Mesothelial cell of epicardium (in vitro differentiated cells): Measurements from ENCODE around the gene C4orf17. TPM values are rescaled to one million over a fixed set of nuclear protein-coding genes. Genes with fewer than 3 reads are reported as not detected.

Experiments used
- DNase-seq, 2 experiments: peaks; one replicate each; pipeline ENCODE4 v3.0.0; 2021; ENCODE audit warnings: low spot score in 2 of 2; ENCODE audit not compliant: unreplicated experiment in 2 of 2
- H3K27ac Mint-ChIP-seq: 2 replicates; pipeline ENCODE4 v1.8.0; 2021; ENCODE audit warnings: mixed read lengths
- H3K27me3 Mint-ChIP-seq: 2 replicates; pipeline ENCODE4 v1.8.0; 2021; ENCODE audit warnings: low read depth, mixed read lengths
- H3K36me3 Mint-ChIP-seq: 2 replicates; pipeline ENCODE4 v1.8.0; 2021; ENCODE audit warnings: mixed read lengths
- H3K4me1 Mint-ChIP-seq: 2 replicates; pipeline ENCODE4 v1.8.0; 2021; ENCODE audit warnings: mixed read lengths
- H3K4me3 Mint-ChIP-seq: 2 replicates; pipeline ENCODE4 v1.8.0; 2021; ENCODE audit warnings: mild to moderate bottlenecking, moderate library complexity, mixed read lengths
- H3K9me3 Mint-ChIP-seq: 2 replicates; pipeline ENCODE4 v1.8.0; 2021; ENCODE audit warnings: mixed read lengths
- total RNA-seq: library from RNA; stranded (reverse); gene quantifications from 3 replicates; pipeline ENCODE4 v1.2.1, GENCODE V29; 2021
- TF ChIP-seq, protein P1 (sequence below): fragments of 200-600 bp; sonication (generic); IDR thresholded peaks from one replicate; pipeline ENCODE4 v1.5.0; 2021; ENCODE audit warnings: antibody characterized with exemption; ENCODE audit not compliant: unreplicated experiment

C4orf17 gene
- total RNA-seq, 1 donor from 2014 or later, result not detected

GRCh38 chr4:99571883-99572282 lies 61.1 kb downstream of the C4orf17 start:
- TF ChIP-seq, protein P1, sequence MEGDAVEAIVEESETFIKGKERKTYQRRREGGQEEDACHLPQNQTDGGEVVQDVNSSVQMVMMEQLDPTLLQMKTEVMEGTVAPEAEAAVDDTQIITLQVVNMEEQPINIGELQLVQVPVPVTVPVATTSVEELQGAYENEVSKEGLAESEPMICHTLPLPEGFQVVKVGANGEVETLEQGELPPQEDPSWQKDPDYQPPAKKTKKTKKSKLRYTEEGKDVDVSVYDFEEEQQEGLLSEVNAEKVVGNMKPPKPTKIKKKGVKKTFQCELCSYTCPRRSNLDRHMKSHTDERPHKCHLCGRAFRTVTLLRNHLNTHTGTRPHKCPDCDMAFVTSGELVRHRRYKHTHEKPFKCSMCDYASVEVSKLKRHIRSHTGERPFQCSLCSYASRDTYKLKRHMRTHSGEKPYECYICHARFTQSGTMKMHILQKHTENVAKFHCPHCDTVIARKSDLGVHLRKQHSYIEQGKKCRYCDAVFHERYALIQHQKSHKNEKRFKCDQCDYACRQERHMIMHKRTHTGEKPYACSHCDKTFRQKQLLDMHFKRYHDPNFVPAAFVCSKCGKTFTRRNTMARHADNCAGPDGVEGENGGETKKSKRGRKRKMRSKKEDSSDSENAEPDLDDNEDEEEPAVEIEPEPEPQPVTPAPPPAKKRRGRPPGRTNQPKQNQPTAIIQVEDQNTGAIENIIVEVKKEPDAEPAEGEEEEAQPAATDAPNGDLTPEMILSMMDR, result no peak
- no peaks in the 10 kb centered on the region for H3K36me3 Mint-ChIP-seq
- peaks cover 46% of the 10 kb centered on the region for H3K27me3 Mint-ChIP-seq
- H3K4me1 Mint-ChIP-seq, result no peaks in the 10 kb centered on the region
- no peak overlapping the region for H3K27ac Mint-ChIP-seq
- H3K9me3 Mint-ChIP-seq, result no peaks in the 10 kb centered on the region
- H3K4me3 Mint-ChIP-seq, result no peak overlapping the region
- no peak for DNase-seq

GRCh38 chr4:99572527-99573240 lies 61.9 kb downstream of the C4orf17 start:
- peaks cover 40% of the 10 kb centered on the region for H3K27me3 Mint-ChIP-seq
- H3K9me3 Mint-ChIP-seq, result no peaks in the 10 kb centered on the region
- no peak overlapping the region for H3K4me3 Mint-ChIP-seq
- no peaks in the 10 kb centered on the region for H3K4me1 Mint-ChIP-seq
- no peak overlapping the region for H3K27ac Mint-ChIP-seq
- H3K36me3 Mint-ChIP-seq, result no peaks in the 10 kb centered on the region
- no peak for DNase-seq
- TF ChIP-seq, protein P1, result no peak

- DNase-seq, result no peak
- Mint-ChIP-seq H3K9me3 (no peaks in the 10 kb centered on the region), H3K36me3 (no peaks in the 10 kb centered on the region), H3K27ac (no peak overlapping the region), H3K4me3 (no peak overlapping the region), H3K4me1 (no peaks in the 10 kb centered on the region), H3K27me3 (peaks cover 31% of the 10 kb centered on the region)
- TF ChIP-seq, protein P1, result no peak
Observed at GRCh38 chr4:99573735-99574368, 63.0 kb downstream of the C4orf17 start.

DNA sequence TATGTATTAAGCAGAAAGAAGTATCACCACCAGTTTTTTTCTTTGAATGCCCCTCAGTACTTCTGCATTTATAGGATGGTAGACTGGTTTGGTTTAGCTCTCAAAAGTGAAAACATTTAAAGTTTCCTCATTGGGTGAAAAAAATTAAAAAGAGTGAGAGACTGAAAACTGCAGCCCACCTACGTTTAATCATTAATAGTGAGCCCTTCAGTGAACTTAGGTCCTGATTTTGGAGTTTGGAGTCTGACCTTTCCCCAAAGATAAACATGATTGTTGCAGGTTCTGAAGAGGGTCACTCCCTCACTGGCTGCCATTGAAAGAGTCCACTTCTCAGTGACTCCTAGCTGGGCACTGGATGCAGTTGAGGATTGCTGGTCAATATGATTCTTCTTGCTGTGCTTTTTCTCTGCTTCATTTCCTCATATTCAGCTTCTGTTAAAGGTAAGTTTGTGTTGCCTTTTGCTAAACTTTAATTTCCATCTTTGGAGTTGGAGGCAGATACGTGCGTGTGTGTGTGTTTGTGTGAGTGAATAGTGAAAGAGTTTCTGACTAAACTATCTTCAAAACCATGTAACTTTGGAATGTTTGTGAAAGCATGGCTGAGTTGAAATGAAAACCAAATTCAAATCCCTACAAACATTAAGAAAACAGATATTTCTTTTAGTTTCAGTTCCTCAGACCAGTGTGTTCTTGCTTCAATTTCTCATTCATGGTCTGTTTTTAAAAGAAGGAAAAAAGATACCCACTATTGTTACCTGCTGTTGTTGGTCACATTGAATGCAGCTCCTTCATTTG lies 63.9 kb downstream of the C4orf17 start, which contains the start of gene MTTP:
Gene MTTP (plus strand): TSS at position 295 of the 795 bp plus-strand sequence. CDS start 86 bp downstream, at position 381.
- Mint-ChIP-seq H3K9me3 (no peaks in the 10 kb centered on the region), H3K4me1 (no peaks in the 10 kb centered on the region), H3K4me3 (no peak within 1 kb of the TSS), H3K27me3 (peaks cover 30% of the 10 kb centered on the region), H3K36me3 (no peaks in the 10 kb centered on the region), H3K27ac (no peak within 1 kb of the TSS)
- TF ChIP-seq, protein P1, result no peak
- no peak for DNase-seq

DNA sequence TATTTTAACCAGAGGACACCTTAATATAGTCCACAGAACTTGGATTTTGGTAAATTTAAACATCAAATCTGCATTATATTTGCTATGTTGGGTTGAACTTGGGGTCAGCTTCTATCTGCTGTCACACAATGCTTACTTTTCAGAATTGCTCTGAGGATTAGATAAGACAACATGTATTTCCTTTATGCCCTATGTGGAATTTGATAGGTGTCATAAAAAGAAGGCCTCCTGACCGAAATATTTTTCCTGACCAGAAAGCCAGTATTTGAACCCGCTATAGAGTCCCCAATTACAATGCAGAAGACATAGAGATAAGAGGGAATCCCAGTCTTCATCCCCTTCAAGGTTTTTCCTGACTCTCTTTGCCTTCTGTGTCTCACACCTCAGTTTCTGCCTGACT lies 67.9 kb downstream of the C4orf17 start:
- H3K27ac Mint-ChIP-seq, result no peak overlapping the region
- H3K4me3 Mint-ChIP-seq, result no peak overlapping the region
- no peaks in the 10 kb centered on the region for H3K9me3 Mint-ChIP-seq
- TF ChIP-seq, protein P1, result no peak
- no peaks in the 10 kb centered on the region for H3K36me3 Mint-ChIP-seq
- no peaks in the 10 kb centered on the region for H3K4me1 Mint-ChIP-seq
- no peak for DNase-seq
- peaks cover 38% of the 10 kb centered on the region for H3K27me3 Mint-ChIP-seq
